ENCODE data around the gene RGS16.

DNA sequence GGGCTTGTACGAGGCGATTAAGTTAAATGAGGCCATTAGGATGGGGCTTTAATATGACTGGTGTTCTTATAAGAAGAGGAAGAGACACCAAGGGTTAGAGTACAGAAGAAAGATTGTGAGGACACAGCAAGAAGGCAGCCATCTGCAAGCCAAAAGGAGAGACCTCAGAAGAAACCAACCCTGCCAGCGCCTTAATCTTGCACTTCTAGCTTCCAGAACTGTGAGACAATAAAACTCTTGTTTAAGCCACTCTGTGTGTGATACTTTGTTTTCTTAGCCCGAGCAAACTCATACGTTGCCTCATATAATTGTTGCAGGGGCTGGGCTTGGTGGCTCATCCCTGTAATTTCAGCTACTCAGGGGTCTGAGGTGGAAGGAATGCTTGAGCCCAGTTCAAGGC lies 33.6 kb upstream of the RGS16 start:
- TF ChIP-seq, protein P1, sequence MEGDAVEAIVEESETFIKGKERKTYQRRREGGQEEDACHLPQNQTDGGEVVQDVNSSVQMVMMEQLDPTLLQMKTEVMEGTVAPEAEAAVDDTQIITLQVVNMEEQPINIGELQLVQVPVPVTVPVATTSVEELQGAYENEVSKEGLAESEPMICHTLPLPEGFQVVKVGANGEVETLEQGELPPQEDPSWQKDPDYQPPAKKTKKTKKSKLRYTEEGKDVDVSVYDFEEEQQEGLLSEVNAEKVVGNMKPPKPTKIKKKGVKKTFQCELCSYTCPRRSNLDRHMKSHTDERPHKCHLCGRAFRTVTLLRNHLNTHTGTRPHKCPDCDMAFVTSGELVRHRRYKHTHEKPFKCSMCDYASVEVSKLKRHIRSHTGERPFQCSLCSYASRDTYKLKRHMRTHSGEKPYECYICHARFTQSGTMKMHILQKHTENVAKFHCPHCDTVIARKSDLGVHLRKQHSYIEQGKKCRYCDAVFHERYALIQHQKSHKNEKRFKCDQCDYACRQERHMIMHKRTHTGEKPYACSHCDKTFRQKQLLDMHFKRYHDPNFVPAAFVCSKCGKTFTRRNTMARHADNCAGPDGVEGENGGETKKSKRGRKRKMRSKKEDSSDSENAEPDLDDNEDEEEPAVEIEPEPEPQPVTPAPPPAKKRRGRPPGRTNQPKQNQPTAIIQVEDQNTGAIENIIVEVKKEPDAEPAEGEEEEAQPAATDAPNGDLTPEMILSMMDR (IDR thresholded peaks at IDR 0.05): no peak
- TF ChIP-seq POLR2A (IDR thresholded peaks at IDR 0.05): no peak
